ENCODE data around the gene PLCB1.
A peak's percentile ranks its signal among the peaks of the same experiment; 100 is the strongest.
"Not testable (repeated sequence)": the region's sequence is repeated elsewhere in the genome, so short reads cannot be mapped to it uniquely, and the experiment has no call there.

Gene PLCB1

GRCh38 chr20:8375898-8376297, 243.8 kb downstream of the PLCB1 start:
- no peak for DNase-seq

- DNase-seq = no peak
Measured at GRCh38 chr20:8376940-8377339, 244.9 kb downstream of the PLCB1 start.

- not testable (repeated sequence) for DNase-seq
Measured at GRCh38 chr20:8379125-8379524, 247.1 kb downstream of the PLCB1 start.

- DNase-seq = no peak
Measured at GRCh38 chr20:8385247-8385646, 253.2 kb downstream of the PLCB1 start.

GRCh38 chr20:8386991-8387390, 254.9 kb downstream of the PLCB1 start:
- DNase-seq = no peak

- no peak for DNase-seq
Measured at GRCh38 chr20:8388141-8388540, 256.1 kb downstream of the PLCB1 start.

GRCh38 chr20:8388707-8389106, 256.6 kb downstream of the PLCB1 start:
- DNase-seq = no peak

- peak; percentile 11 for DNase-seq
Measured at GRCh38 chr20:8389381-8390036, 257.4 kb downstream of the PLCB1 start.

GRCh38 chr20:8390037-8390433, 258.0 kb downstream of the PLCB1 start:
- DNase-seq = no peak

GRCh38 chr20:8390500-8390899, 258.4 kb downstream of the PLCB1 start:
- no peak for DNase-seq

GRCh38 chr20:8393381-8393780, 261.3 kb downstream of the PLCB1 start:
- no peak for DNase-seq

GRCh38 chr20:8394308-8394945, 262.4 kb downstream of the PLCB1 start:
- DNase-seq = no peak

GRCh38 chr20:8395956-8396355, 263.9 kb downstream of the PLCB1 start:
- DNase-seq = no peak

- DNase-seq = no peak
Measured at GRCh38 chr20:8398263-8399051, 266.4 kb downstream of the PLCB1 start.

GRCh38 chr20:8399947-8400346, 267.9 kb downstream of the PLCB1 start:
- no peak for DNase-seq

GRCh38 chr20:8400486-8400885, 268.4 kb downstream of the PLCB1 start:
- DNase-seq = no peak

- no peak for DNase-seq
Measured at GRCh38 chr20:8401556-8401955, 269.5 kb downstream of the PLCB1 start.

GRCh38 chr20:8402798-8403197, 270.7 kb downstream of the PLCB1 start:
- DNase-seq = no peak

GRCh38 chr20:8404912-8405635, 273.0 kb downstream of the PLCB1 start:
- DNase-seq = no peak

GRCh38 chr20:8406391-8406790, 274.3 kb downstream of the PLCB1 start:
- no peak for DNase-seq

GRCh38 chr20:8408587-8409307, 276.7 kb downstream of the PLCB1 start:
- DNase-seq = no peak

GRCh38 chr20:8413691-8414090, 281.6 kb downstream of the PLCB1 start:
- no peak for DNase-seq

All from NCI-H2029 (cell line).